RWPE2 (cell line): ENCODE data around the gene DIPK1A.
"Not testable (repeated sequence)": the region's sequence is repeated elsewhere in the genome, so short reads cannot be mapped to it uniquely, and the experiment has no call there.

ENCODE experiments used
- ATAC-seq: fragments of 200-7000 bp; cut with Tn5 transposase; 3 replicates; pipeline ENCODE4 v1.9.1; 2021; ENCODE audit warnings: low read depth
- DNase-seq: peaks from one replicate; pipeline ENCODE4 v3.0.0-alpha.2; 2020; ENCODE audit warnings: low spot score
- H3K27ac ChIP-seq: fragments of 450-650 bp; 2 replicates; pipeline ENCODE4 v1.5.1; 2017; ENCODE audit warnings: mild to moderate bottlenecking; ENCODE audit not compliant: poor library complexity, severe bottlenecking
- H3K27me3 ChIP-seq: fragments of 250-450 bp; sonication (Bioruptor Pico); 2 replicates; pipeline ENCODE4 v1.5.1; 2021; ENCODE audit warnings: mild to moderate bottlenecking, moderate library complexity; ENCODE audit not compliant: insufficient read depth, poor library complexity, severe bottlenecking
- H3K36me3 ChIP-seq: fragments of 250-450 bp; sonication (Bioruptor Pico); 2 replicates; pipeline ENCODE4 v1.5.1; 2020; ENCODE audit warnings: low read depth, mild to moderate bottlenecking, moderate library complexity
- H3K4me1 ChIP-seq: fragments of 250-450 bp; sonication (Bioruptor Pico); 2 replicates; pipeline ENCODE4 v1.5.1; 2021; ENCODE audit warnings: mild to moderate bottlenecking, moderate library complexity; ENCODE audit not compliant: insufficient read depth, poor library complexity, severe bottlenecking
- H3K4me3 ChIP-seq: fragments of 250-450 bp; sonication (Bioruptor Pico); 2 replicates; pipeline ENCODE4 v1.5.1; 2021; ENCODE audit warnings: mild to moderate bottlenecking, moderate library complexity; ENCODE audit not compliant: severe bottlenecking
- H3K9me3 ChIP-seq: fragments of 250-450 bp; sonication (Bioruptor Pico); 2 replicates; pipeline ENCODE4 v1.5.1; 2021; ENCODE audit warnings: mild to moderate bottlenecking, moderate library complexity; ENCODE audit not compliant: severe bottlenecking
- CTCF ChIP-seq: fragments of 450-650 bp; IDR thresholded peaks from one replicate; pipeline ENCODE4 v1.5.1; 2017; ENCODE audit warnings: mild to moderate bottlenecking, moderate library complexity; ENCODE audit not compliant: poor library complexity, severe bottlenecking

The DIPK1A gene

GRCh38 chr1:92985101-92985500 is 23.8 kb upstream of the DIPK1A start:
- H3K4me3 ChIP-seq, result no peak overlapping the region
- H3K27me3 ChIP-seq, result no peaks in the 10 kb centered on the region
- H3K9me3 ChIP-seq, result no peaks in the 10 kb centered on the region
- DNase-seq, result no peak
- H3K4me1 ChIP-seq, result no peaks in the 10 kb centered on the region
- no peak overlapping the region for H3K27ac ChIP-seq
- no peak for ATAC-seq
- H3K36me3 ChIP-seq, result no peaks in the 10 kb centered on the region
- TF ChIP-seq CTCF, result no peak

- no peak overlapping the region for H3K27ac ChIP-seq
- no peaks in the 10 kb centered on the region for H3K27me3 ChIP-seq
- TF ChIP-seq CTCF, result no peak
- no peaks in the 10 kb centered on the region for H3K4me1 ChIP-seq
- no peak overlapping the region for H3K4me3 ChIP-seq
- no peak for DNase-seq
- no peaks in the 10 kb centered on the region for H3K9me3 ChIP-seq
- H3K36me3 ChIP-seq, result no peaks in the 10 kb centered on the region
- ATAC-seq, result no peak
Measured at GRCh38 chr1:92980732-92981647, 19.7 kb upstream of the DIPK1A start.

- H3K27me3 ChIP-seq, result no peaks in the 10 kb centered on the region
- DNase-seq (no peak), ATAC-seq (no peak)
- H3K36me3 ChIP-seq, result no peaks in the 10 kb centered on the region
- no peaks in the 10 kb centered on the region for H3K9me3 ChIP-seq
- H3K4me3 ChIP-seq, result no peak overlapping the region
- peaks cover 14% of the 10 kb centered on the region for H3K4me1 ChIP-seq
- TF ChIP-seq CTCF, result no peak
- no peak overlapping the region for H3K27ac ChIP-seq
Measured at GRCh38 chr1:92975551-92976232, 14.4 kb upstream of the DIPK1A start.

GRCh38 chr1:92974112-92974511 is 12.8 kb upstream of the DIPK1A start:
- H3K4me1 ChIP-seq, result peaks cover 14% of the 10 kb centered on the region
- not testable (repeated sequence) for H3K36me3 ChIP-seq, H3K4me3 ChIP-seq, ATAC-seq, H3K9me3 ChIP-seq, DNase-seq, H3K27ac ChIP-seq, H3K27me3 ChIP-seq

- DNase-seq (no peak), ATAC-seq (peak; percentile 76)
- Histone ChIP-seq H3K9me3 (no peaks in the 10 kb centered on the region), H3K27ac (peak overlapping the region; percentile 0), H3K36me3 (no peaks in the 10 kb centered on the region), H3K4me1 (peaks cover 14% of the 10 kb centered on the region), H3K4me3 (no peak overlapping the region), H3K27me3 (no peaks in the 10 kb centered on the region)
- no peak for TF ChIP-seq CTCF
Measured at GRCh38 chr1:92973203-92973897, 12.1 kb upstream of the DIPK1A start.
